Esophagus (tissue), 2 donors: ENCODE data around the gene RPL35A. TPM values are rescaled to one million over a fixed set of nuclear protein-coding genes. Genes with fewer than 3 reads are reported as not detected.
A peak's percentile ranks its signal among the peaks of the same experiment; 100 is the strongest.
"Not testable (repeated sequence)": the region's sequence is repeated elsewhere in the genome, so short reads cannot be mapped to it uniquely, and the experiment has no call there.

Experiments used
- H3K27ac ChIP-seq, 2 donors: one replicate each; pipeline ENCODE4 v1.5.1; 2013; ENCODE audit warnings: low read depth in 2 of 2, mild to moderate bottlenecking in 2 of 2, inconsistent platforms in 1 of 2, low read length in 1 of 2, moderate library complexity in 1 of 2
- H3K27me3 ChIP-seq, 2 donors: one replicate each; pipeline ENCODE4 v1.6.1; 2013; ENCODE audit warnings: low read length in 2 of 2, control low read depth in 1 of 2, mild to moderate bottlenecking in 1 of 2; ENCODE audit not compliant: insufficient read depth in 2 of 2, control insufficient read depth in 1 of 2
- H3K36me3 ChIP-seq, 2 donors: one replicate each; pipeline ENCODE4 v1.6.1; 2013; ENCODE audit warnings: low read length in 1 of 2; ENCODE audit not compliant: control insufficient read depth in 2 of 2, insufficient read depth in 2 of 2
- H3K4me1 ChIP-seq, 2 donors: one replicate each; pipeline ENCODE4 v1.6.1; 2013; ENCODE audit warnings: low read length in 1 of 2; ENCODE audit not compliant: control insufficient read depth in 2 of 2, insufficient read depth in 2 of 2
- H3K4me3 ChIP-seq, 2 donors: one replicate each; pipeline ENCODE4 v1.5.1; 2013; ENCODE audit warnings: low read length in 2 of 2, mild to moderate bottlenecking in 2 of 2, low read depth in 1 of 2, moderate library complexity in 1 of 2
- H3K9me3 ChIP-seq, 2 donors: one replicate each; pipeline ENCODE4 v1.6.1; 2013; ENCODE audit warnings: mild to moderate bottlenecking in 2 of 2, low read depth in 1 of 2, low read length in 1 of 2, moderate library complexity in 1 of 2; ENCODE audit not compliant: control insufficient read depth in 2 of 2, insufficient read depth in 1 of 2
- WGBS, 2 donors: extraction: QIAGEN DNeasy Blood & Tissue Kit; methylation state at CpG; one replicate each; pipeline ENCODE4 v1.1.7; 2013; 5-methylcytosine and 5-hydroxymethylcytosine counted together
- polyA plus RNA-seq, 2 donors: library from polyadenylated mRNA; stranded (reverse); fragments of 200-250 nt; gene quantifications; one replicate each; pipeline ENCODE4 v1.2.3, GENCODE V29; 2013
- donor health status: healthy with polysubstance abuse.
- donor health status: Bipolar disorder and iron deficiency.

The RPL35A gene
- polyA plus RNA-seq, 2 donors = 1,287 to 1,822 TPM

DNA sequence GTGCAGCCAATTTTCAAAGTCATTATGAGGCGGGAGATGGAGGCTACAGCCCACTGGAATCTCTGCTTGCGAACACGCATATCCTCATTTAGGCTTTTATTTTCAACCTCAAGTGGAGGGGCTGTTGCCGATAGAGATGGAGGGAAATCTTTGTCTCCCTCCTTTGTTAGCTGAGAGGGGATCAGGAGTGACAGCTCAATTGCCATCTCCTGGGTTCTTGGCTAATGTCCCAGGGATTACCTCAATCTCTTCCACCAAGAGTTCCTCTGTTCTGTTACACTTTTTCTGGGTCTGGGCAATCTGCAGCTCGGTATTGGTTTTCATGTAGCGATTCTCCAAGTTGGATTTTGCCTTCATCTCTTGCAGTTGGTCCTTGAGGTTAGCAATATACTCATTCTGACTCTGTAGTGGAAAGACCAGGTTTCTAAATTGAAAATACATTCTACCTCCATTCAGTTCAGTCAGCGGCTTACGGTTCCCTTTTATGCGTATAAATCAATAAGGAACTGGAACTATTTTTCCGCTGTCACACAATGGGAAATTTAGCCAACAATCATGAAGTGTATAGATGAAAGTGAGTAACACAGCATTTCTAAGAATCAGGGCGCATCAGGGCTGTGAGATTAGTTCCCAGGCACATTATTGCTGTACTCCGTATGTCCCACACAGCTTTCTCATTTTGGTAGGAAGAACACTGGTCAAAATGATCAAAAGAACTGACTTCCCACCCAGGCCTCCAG, 36.2 kb upstream of the RPL35A start:
- no peaks in the 10 kb centered on the region for H3K27me3 ChIP-seq
- no peaks in the 10 kb centered on the region for H3K4me1 ChIP-seq
- 91 to 93% methylated on average over 12 of the region's 12 CpGs for WGBS, 2 donors
- no peak overlapping the region for H3K4me3 ChIP-seq
- H3K27ac ChIP-seq = no peak overlapping the region
- no peaks in the 10 kb centered on the region for H3K9me3 ChIP-seq
- no peaks in the 10 kb centered on the region for H3K36me3 ChIP-seq

GRCh38 chr3:197921429-197922275, 28.3 kb upstream of the RPL35A start:
- H3K27me3 ChIP-seq, H3K9me3 ChIP-seq, H3K27ac ChIP-seq, H3K36me3 ChIP-seq, H3K4me3 ChIP-seq, H3K4me1 ChIP-seq: not testable (repeated sequence)
- WGBS, 2 donors = 77 to 79% methylated on average over 22 of the region's 24 CpGs

DNA sequence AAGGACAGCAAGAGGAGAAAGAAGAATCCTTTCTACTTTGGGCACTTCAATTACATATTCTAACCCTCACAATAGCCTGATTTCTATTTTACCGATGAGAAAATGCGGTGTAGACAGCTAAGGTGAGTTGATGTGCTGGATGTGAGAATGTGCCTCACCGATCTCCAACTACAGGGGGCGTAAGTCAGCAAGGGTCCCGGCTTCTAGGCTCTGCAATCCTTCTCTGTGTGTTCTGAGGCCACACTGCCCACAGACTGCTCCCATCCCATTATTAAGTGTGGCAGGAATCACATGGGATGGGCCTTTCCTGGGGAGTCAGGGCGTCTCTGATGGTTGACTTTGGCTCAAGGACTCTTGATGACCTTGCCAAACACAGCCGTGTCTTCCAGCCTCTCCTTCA, 23.6 kb upstream of the RPL35A start:
- Histone ChIP-seq H3K4me1 (no peaks in the 10 kb centered on the region), H3K27ac (no peak overlapping the region), H3K9me3 (no peaks in the 10 kb centered on the region), H3K27me3 (no peaks in the 10 kb centered on the region), H3K4me3 (no peak overlapping the region), H3K36me3 (peaks cover 0 to 2% of the 10 kb centered on the region in 2 donors)
- WGBS, 2 donors = 76 to 78% methylated on average over 7 of the region's 7 CpGs

GRCh38 chr3:197927578-197927977, 22.4 kb upstream of the RPL35A start:
- H3K4me1 ChIP-seq, H3K36me3 ChIP-seq, H3K27ac ChIP-seq, H3K4me3 ChIP-seq, H3K27me3 ChIP-seq, H3K9me3 ChIP-seq: not testable (repeated sequence)
- 89 to 94% methylated on average over 3 of the region's 3 CpGs for WGBS, 2 donors

- no peaks in the 10 kb centered on the region for H3K4me1 ChIP-seq
- H3K27ac ChIP-seq = no peak overlapping the region
- no peaks in the 10 kb centered on the region for H3K27me3 ChIP-seq
- H3K9me3 ChIP-seq = no peaks in the 10 kb centered on the region
- H3K4me3 ChIP-seq = no peak overlapping the region
- H3K36me3 ChIP-seq = no peaks in the 10 kb centered on the region
- WGBS, 2 donors = 79 to 87% methylated on average over 15 of the region's 15 CpGs
These were observed 13.1 kb upstream of the RPL35A start for GRCh38 chr3:197936819-197937384.

DNA sequence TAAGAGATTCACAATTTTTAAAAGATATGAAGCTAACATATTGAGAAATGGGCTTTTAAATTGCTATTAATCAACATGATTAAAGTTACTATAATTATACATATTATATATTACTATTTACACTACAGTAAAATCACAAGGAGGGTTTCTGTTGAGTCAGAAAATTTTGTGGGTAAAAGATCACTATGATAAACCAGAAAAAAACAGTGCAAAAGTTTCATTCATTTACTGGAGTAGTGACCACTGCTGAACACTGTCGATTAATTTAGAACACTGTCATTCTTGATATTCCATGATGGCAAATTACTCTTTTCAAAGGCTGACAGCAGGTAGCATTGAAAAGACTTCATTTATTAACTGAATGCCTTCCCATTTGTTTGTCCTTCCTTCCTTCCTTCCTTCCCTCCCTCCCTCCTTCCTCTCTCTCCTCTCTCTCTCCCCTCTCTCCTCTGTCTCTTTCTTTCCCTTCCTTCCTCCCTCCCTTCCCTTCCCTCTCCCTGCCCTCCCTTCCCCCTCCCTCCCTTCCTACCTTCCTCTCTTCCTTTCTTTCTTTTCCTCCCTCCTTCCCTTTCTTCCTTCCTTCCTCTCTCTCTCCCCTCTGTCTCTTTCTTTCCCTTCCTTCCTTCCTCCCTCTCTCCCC, 9.1 kb upstream of the RPL35A start:
- Histone ChIP-seq H3K36me3 (no peaks in the 10 kb centered on the region), H3K9me3 (no peaks in the 10 kb centered on the region), H3K4me3 (no peak overlapping the region), H3K27me3 (no peaks in the 10 kb centered on the region), H3K4me1 (no peaks in the 10 kb centered on the region), H3K27ac (no peak overlapping the region)
- 80 to 91% methylated on average over 1 of the region's 1 CpG for WGBS, 2 donors

DNA sequence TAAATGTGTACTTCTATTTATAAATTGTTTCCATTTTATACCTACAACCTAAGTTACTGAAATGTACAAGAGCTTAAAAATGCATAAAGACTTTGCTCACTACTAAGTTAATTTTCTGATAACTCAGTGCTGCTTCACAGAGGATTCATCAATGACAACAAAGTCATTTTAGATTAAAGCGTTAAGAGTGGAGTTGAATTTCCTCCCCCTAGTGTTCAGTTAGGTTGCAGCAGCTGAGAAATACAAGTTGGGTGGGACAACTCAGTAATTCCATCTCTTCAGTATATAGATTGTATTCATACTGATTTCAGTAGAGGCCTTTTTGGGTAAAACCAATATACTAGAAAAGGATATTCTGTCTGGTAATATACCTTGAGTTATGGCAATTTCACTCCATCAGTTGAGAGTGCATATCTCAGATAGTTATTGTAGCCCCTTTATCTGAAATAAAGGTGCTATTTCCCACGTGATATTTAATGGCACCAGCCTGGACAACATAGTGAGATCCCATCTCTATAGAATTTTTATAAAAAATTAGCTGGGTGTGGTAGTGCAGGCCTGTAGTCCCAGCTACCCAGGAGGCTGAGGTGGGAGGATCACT, 6.9 kb upstream of the RPL35A start:
- Histone ChIP-seq H3K9me3 (no peaks in the 10 kb centered on the region), H3K27me3 (no peaks in the 10 kb centered on the region), H3K27ac (no peak overlapping the region), H3K36me3 (no peaks in the 10 kb centered on the region), H3K4me3 (no peak overlapping the region), H3K4me1 (no peaks in the 10 kb centered on the region)
- 39 to 45% methylated on average over 2 of the region's 2 CpGs for WGBS, 2 donors

DNA sequence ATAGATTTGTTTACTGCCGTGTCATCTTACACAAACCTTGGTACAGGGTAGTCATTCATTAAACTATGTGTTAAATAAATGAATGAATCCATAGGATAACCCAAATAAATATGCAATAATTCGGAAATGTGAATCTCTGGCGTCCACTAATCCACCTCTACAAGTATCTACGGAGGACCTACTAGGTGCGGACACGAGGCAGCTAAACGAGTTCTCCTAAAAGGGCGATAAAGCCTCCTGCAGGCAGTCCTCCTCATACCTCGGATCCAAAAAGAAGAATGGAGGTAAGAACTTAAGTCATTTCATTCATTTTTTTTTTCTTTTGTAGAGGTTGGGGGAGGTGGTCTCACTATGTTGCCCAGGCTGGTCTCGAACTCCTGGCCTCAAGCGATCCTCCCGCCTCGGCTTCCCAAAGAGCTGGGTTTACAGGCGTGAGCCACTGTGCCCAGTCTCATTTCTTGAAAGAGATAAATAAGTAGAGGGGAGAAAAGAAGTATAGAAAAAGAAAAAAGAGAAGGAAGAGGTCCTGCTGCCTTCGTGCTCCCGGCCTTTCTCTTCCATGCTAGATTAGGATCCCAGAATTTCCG, 706 bp upstream of the RPL35A start:
- Histone ChIP-seq H3K27ac (peak overlapping the region; percentile 73 to 94), H3K27me3 (no peaks in the 10 kb centered on the region), H3K36me3 (peaks cover 4 to 5% of the 10 kb centered on the region in 2 donors), H3K4me1 (peaks cover 0 to 2% of the 10 kb centered on the region in 2 donors), H3K9me3 (no peaks in the 10 kb centered on the region), H3K4me3 (peak overlapping the region; percentile 44 to 99)
- WGBS, 2 donors = 18 to 19% methylated on average over 17 of the region's 17 CpGs

DNA sequence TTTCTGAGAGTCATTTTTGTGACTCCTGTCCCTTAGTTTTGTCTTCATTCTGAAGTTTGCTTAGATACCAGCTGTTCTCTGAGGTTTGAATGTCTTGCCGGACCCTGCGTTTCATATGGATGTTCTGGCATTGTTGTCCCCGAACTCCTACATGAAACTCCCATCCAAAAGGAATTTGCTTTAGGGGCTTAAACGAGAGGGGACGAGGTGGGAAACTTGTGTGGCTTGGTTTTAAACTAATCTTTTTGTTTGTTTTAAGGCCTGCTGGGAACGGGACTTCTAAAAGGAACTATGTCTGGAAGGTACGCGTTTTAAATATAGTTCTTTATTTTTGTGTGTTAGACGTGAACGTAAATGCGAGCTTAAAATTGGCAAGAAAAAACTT, 679 bp downstream of the RPL35A start:
- peak overlapping the region; percentile 74 to 99 for H3K4me3 ChIP-seq
- peaks cover 10% of the 10 kb centered on the region in 2 donors for H3K36me3 ChIP-seq
- H3K4me1 ChIP-seq = peaks cover 0 to 2% of the 10 kb centered on the region in 2 donors
- peak overlapping the region; percentile 73 to 94 for H3K27ac ChIP-seq
- WGBS, 2 donors = 0 to 1% methylated on average over 11 of the region's 11 CpGs
- no peaks in the 10 kb centered on the region for H3K27me3 ChIP-seq
- no peaks in the 10 kb centered on the region for H3K9me3 ChIP-seq
